Measurements from ENCODE around the gene KLF1.

DNA sequence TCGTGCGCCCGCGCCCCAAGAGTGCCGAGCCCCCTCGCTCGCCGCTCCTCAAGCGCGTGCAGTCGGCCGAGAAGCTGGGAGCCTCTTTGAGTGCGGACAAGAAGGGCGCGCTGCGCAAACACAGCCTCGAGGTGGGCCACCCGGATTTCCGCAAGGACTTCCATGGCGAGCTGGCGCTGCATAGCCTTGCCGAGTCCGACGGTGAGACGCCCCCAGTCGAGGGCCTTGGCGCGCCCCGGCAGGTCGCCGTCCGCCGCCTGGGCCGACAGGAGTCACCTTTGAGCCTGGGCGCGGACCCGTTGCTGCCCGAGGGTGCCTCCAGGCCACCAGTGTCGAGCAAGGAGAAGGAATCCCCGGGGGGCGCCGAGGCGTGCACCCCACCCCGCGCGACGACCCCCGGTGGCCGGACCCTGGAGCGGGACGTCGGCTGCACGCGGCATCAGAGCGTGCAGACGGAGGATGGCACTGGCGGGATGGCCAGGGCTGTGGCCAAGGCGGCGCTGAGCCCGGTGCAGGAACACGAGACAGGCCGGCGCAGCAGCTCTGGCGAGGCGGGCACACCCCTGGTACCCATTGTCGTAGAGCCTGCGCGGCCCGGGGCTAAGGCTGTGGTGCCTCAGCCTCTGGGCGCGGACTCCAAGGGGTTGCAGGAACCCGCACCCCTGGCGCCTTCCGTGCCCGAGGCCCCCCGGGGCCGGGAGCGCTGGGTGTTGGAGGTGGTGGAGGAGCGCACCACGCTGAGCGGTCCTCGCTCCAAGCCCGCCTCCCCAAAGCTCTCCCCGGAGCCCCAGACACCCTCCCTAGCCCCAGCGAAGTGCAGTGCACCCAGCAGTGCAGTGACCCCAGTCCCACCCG lies 12.9 kb downstream of the KLF1 start:
- TF ChIP-seq, protein P1, sequence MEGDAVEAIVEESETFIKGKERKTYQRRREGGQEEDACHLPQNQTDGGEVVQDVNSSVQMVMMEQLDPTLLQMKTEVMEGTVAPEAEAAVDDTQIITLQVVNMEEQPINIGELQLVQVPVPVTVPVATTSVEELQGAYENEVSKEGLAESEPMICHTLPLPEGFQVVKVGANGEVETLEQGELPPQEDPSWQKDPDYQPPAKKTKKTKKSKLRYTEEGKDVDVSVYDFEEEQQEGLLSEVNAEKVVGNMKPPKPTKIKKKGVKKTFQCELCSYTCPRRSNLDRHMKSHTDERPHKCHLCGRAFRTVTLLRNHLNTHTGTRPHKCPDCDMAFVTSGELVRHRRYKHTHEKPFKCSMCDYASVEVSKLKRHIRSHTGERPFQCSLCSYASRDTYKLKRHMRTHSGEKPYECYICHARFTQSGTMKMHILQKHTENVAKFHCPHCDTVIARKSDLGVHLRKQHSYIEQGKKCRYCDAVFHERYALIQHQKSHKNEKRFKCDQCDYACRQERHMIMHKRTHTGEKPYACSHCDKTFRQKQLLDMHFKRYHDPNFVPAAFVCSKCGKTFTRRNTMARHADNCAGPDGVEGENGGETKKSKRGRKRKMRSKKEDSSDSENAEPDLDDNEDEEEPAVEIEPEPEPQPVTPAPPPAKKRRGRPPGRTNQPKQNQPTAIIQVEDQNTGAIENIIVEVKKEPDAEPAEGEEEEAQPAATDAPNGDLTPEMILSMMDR (IDR thresholded peaks at IDR 0.05) = no peak
- TF ChIP-seq MAZ (IDR thresholded peaks at IDR 0.05; ENCODE audit: borderline replicate concordance, low read depth, low read length) = no peak
- TF ChIP-seq CEBPB (IDR thresholded peaks at IDR 0.05) = no peak
- TF ChIP-seq POLR2A (IDR thresholded peaks at IDR 0.05; ENCODE audit: low read length) = no peak
- no peak for TF ChIP-seq ZC3H11A (IDR thresholded peaks at IDR 0.05)
- TF ChIP-seq, protein P2, sequence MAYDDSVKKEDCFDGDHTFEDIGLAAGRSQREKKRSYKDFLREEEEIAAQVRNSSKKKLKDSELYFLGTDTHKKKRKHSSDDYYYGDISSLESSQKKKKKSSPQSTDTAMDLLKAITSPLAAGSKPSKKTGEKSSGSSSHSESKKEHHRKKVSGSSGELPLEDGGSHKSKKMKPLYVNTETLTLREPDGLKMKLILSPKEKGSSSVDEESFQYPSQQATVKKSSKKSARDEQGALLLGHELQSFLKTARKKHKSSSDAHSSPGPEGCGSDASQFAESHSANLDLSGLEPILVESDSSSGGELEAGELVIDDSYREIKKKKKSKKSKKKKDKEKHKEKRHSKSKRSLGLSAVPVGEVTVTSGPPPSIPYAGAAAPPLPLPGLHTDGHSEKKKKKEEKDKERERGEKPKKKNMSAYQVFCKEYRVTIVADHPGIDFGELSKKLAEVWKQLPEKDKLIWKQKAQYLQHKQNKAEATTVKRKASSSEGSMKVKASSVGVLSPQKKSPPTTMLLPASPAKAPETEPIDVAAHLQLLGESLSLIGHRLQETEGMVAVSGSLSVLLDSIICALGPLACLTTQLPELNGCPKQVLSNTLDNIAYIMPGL (CRISPR knock-in tag; IDR thresholded peaks at IDR 0.05; ENCODE audit: borderline replicate concordance) = no peak
- no peak for TF ChIP-seq EP300 (IDR thresholded peaks at IDR 0.05)
